Retina (tissue), 1 donor: ENCODE measurements around the gene ASIC1.

Experiments used
- DNase-seq: peaks from one replicate; pipeline ENCODE4 v3.0.0-alpha.2; 2016

The ASIC1 gene

DNA sequence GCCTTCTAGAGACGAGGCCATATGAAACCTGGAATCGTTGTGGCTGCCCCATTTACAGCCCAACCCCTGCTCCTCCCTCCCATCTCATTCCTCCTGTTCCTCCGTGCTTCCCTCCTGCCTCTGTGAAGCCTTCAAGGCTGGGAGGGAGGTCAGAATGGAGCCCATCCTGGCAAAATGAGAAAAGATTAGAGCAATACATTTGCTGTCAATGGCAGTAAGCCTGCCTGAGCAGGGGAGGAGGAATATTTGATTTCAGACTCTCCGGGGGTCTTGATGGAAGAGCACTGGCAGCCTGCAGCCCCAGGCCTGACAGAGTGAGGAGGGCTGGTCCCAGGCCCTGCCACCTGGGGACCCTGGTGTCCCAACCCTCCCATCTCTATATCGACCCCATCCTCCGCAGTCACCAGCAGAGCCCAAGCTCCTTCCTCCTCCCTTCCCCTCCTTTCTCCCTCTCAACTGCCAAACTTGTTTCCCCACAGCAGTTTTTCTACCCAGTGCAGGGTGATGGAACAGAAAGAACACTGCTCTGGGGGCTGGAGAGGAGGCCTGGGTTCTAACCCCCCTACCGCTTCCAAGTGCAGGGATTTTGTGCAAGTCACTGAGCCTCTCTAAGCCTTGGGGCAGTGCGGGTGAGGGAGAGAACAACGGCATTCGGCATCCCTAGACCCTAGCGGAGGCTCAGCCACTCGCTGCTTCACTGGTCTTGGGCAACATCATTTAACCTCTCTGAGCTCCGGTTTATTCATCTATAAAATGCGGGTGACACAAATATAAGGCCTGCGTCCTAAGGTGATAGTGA, 16.1 kb upstream of the ASIC1 start:
- no peak for DNase-seq

- no peak for DNase-seq
Observed at GRCh38 chr12:50041962-50042361, 15.4 kb upstream of the ASIC1 start.

- no peak for DNase-seq
Observed at GRCh38 chr12:50042693-50043092, 14.7 kb upstream of the ASIC1 start.

DNA sequence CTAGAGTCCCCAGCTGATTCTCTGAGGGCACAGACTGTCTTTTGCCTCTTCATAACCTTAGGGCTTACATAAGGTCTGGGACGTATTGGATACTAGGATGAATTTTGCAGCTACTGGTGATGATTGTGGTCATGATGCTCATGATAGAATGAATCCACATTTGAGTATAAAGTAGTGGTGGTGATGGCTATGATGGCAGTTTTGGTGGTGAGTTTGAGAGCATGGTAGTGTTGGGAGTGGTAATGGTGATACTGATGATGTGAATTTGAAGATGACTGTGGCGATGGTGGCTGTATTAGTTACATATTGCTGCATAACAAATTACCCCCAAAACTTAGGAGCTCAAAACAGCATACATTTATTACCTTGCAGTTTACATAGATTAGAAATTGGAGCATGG, 14.1 kb upstream of the ASIC1 start:
- DNase-seq, result no peak

GRCh38 chr12:50043854-50044253, 13.5 kb upstream of the ASIC1 start:
- no peak for DNase-seq

- DNase-seq, result no peak
Observed at GRCh38 chr12:50047693-50048250, 9.6 kb upstream of the ASIC1 start.

DNA sequence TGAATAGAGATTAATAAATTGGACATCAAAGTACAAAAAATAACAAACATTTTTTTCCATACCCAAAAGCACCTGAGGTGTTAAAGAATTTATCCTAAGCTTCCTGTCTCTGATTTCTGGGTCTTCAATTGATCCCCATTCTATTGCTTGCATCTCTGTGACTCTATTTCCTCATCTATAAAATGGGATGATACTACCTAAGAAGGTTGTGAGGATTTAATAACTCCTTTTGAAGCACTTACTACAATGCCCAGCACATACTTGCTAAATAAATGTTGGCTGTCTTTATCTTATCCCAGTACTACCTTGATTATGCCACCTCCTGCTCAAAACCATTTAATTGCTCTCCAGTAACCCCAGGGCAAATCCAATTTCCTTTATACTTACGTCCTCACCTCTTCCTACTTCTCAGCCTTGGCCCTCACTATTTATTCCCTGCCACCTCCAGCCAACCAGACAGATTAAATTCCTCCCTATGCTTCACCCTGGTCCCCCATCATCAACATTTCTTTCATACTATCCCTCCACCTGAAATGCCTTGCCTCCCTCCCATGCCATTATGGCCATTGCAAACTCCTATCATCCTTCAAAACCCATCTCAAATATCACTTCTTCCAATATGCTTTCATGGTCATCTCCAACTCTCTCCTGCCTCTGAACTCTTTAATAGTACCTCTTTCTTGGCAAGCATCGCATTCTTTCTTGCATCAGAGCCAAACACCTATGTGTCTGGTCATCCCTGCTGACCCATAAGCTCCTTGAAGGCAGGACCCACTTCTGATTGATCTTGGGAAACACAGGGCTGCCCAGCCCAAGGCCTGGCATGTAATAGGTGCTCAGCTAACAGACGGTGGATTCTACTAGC, 7.9 kb upstream of the ASIC1 start:
- no peak for DNase-seq

- DNase-seq, result no peak
Observed at GRCh38 chr12:50050119-50050385, 7.3 kb upstream of the ASIC1 start.

- peak; percentile 68 for DNase-seq
Observed at GRCh38 chr12:50050410-50051098, 6.8 kb upstream of the ASIC1 start.

DNA sequence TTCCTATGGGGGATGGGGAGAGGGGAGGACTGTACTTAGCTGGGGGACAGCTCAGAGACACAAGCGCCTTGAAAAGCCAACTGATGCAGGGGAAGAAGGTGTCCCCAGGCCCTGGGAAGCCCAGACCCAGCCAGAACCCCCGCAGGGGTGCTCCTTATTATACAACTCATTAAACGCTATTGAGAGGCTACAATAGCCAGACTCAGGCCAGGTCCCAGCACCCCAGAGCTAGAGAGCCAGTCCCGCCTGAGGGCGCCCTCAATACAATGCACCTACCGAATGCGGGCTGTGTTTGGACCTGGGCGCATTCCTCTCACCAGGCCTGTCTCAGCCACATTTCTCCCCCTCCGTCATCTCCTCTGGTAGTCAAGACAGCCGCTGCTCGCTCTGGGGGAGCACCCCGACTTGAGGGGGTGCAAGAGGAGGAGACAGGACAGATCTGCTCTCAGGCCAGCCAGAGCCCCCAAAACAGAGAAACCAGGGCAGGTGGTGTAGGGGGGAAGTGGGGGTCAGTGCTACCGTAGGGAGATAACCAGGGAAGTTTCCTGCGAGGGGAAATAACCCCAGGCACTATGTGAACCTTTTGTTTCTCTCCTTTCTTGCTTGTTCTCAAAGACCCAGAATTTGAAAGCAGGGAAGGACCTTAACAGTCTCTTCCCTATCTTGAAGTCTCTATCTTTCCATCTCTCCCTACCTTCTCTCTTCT, 6.1 kb upstream of the ASIC1 start:
- DNase-seq, result peak; percentile 57

GRCh38 chr12:50052544-50052943, 4.9 kb upstream of the ASIC1 start:
- no peak for DNase-seq

DNA sequence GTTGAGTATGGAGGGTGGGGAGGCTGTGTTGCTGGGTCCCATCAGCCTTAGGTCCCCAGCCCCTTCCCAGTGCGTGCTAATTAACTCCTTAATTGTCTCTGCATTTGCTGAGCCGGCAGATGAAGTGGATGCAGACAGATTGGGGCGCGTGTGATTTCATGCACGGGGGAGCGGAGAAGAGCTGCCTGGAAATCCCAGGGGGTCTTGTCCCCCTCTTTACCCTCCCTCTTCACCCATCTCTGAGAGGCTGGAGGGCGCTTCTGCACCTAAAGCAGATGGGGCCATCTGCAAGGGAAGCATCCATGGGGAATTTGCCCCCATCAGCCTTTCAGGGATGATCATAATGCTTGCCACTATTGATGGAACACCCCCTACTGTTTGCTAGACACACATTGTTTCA, 4.4 kb upstream of the ASIC1 start:
- peak; percentile 42 for DNase-seq

- no peak for DNase-seq
Observed at GRCh38 chr12:50053583-50053982, 3.8 kb upstream of the ASIC1 start.

GRCh38 chr12:50055831-50056638, 1.4 kb upstream of the ASIC1 start:
- peak; percentile 76 for DNase-seq

- DNase-seq, result no peak
Observed at GRCh38 chr12:50056639-50056976, 788 bp upstream of the ASIC1 start.

DNA sequence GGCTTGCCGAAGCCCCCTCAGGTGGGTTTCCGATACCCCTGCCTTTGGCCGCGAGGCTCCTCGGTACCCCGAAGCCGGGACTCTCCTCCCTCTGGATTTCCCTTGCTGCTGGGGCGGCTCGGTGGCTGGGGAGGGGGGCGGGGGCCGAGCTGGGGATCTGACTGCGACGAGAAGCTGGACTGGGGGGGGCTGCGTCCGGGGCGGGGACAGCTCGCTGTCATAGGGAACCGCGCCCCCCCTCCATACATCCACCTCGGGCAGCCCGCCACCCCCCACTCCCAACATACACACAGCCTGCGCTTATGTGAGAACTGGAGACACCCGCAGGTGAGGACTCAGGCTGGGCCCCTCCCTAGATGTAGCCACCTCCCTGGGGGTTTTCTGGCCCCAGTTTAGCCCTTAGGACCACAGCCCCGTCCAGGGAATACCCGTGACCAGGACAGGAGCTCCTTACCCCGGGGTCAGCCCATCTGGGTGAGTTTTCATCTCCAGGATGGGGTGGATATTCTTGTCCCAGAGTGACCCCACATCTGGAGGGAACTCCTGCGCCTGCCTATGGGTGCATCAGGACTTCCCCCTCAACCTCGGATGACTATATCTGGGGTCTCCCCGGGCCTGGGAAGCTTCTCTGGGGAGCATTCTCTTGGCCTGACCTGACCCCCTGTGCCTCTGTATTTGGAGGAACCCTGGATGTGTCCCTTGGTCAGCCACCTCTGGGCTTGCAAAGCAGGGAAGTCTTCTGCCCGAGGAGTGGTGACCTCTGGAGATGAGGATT, 687 bp downstream of the ASIC1 start:
- peak; percentile 23 for DNase-seq

GRCh38 chr12:50058743-50059312, 1.4 kb downstream of the ASIC1 start:
- DNase-seq, result no peak

DNA sequence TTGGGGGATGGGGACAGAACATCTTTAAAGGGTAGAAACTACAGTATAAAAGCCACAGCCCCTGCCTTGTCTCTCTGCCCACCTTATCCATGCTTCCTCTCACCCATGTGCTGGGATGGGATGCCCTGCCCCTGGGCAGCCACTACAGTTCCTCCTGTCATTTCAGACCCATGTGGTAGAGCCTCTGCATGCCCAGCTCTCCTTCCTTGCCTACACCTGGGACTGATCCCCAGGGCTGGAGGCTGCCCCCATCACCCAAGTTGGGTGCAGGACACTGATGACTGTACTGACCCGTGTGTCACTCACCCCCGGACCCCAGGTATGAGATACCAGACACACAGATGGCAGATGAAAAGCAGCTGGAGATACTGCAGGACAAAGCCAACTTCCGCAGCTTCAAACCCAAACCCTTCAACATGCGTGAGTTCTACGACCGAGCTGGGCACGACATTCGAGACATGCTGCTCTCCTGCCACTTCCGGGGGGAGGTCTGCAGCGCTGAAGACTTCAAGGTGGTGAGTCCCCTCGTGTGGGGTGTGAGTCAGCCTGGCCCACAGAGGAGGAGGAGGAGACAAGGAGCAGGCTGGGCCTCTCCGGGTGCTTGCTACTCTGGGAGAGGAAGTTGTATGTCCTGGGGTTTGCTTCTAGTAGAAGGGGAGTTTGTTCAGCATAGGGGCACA, 2.2 kb downstream of the ASIC1 start:
- DNase-seq, result no peak

- no peak for DNase-seq
Observed at GRCh38 chr12:50060120-50060468, 2.7 kb downstream of the ASIC1 start.

DNA sequence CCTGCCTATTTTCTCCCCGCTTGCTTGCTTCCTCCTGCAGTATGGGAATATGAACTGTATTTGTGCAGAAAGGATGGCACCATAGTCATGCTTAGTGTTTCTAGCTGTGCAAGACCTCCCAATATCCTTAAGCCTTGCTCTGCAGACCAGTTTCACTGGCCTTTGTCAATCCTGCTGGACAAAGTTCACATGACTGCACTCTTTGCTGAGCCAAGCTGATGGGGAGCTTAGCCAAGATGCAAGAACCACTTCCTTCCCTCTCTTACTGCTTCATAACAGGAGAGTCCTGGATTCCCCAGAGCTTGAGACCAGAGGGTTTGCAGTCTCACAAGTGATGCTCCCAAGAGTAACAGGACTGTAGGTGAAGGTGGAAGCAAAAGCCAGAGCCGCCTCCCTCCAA, 3.8 kb downstream of the ASIC1 start:
- no peak for DNase-seq
